Forelimb muscle (tissue), 1 donor: ENCODE measurements around the gene LGALS4. TPM values are rescaled to one million over a fixed set of nuclear protein-coding genes. Genes with fewer than 3 reads are reported as not detected.
"Not testable (repeated sequence)": the region's sequence is repeated elsewhere in the genome, so short reads cannot be mapped to it uniquely, and the experiment has no call there.

Source experiments
- DNase-seq: peaks from one replicate; pipeline ENCODE4 v3.0.0-alpha.2; 2013; ENCODE audit warnings: low read depth
- polyA plus RNA-seq: library from polyadenylated mRNA; unstranded; fragments of 120-200 nt; gene quantifications from one replicate; pipeline ENCODE4 v1.2.1, GENCODE V29; 2013; ENCODE audit not compliant: insufficient read length

The LGALS4 gene
- polyA plus RNA-seq, 1 donor, result 0.99 TPM

DNA sequence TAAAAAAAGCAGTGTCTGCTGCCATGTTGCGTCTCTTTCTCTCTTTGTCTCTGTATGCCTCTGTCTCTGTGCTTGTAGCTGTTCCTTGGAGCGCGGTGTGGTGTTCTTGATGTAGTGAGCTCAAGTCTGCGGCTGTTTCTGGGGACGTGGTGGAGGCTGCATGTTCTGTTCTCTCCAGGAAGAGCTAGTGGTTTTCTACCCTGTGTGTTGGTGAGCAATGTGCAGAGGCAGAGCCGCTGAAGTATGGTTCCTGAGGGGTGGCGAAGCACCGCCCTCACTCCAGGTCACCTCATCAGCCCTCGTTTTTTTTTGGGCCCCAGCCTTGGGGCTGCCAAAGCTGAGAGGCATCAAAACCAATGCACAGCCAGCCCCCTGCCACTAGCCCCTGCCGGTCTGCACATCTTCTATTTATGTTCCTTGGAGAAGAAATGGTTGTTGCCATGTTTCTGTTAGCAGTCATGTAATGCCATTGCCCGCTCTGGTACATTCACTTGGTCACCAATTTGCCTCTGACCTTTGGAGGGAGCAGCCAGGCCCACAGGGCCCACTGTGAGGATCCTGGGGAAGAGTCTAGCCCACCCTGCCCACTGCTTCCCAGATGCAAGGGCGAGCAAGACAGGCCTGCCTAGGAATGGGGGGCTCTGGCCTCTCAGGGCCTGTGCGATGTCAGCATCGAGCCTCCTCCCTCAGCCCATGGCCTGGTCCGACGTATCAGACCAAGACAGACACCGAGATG lies 29.9 kb upstream of the LGALS4 start:
- DNase-seq, result no peak

DNA sequence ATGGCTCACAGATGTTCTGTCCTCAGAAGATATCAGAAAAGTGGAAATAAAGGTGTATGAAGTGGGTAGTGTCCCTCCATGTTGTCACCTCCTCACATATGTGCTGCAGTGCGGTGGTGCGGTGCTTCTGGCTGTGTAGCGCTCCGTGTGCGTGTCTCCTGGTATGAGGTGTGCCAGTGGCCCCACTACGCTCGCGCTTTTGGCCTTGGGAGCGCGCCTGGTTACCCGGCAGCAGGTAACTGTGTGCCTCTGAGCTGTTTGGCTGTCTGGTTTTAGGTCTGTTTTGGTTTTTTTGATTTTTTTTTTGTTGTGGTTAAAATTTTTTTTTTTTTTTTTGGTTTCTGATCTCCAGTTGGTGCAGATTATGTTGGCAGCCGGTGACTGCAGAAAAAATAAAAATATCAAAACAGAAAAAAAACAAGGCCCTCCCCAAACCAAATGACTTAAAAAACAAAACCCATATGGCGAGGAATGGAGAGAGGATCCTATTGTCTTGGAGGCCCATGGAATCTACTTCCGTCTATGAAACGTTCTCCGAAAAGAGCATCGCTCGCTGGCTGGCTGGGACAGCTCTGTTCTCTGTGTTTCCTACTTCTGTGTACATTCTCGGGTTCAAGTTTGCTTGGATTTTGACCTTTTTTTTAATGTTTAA lies 29.2 kb upstream of the LGALS4 start:
- DNase-seq, result no peak

GRCh38 chr19:38841180-38841766 lies 28.5 kb upstream of the LGALS4 start:
- no peak for DNase-seq

DNA sequence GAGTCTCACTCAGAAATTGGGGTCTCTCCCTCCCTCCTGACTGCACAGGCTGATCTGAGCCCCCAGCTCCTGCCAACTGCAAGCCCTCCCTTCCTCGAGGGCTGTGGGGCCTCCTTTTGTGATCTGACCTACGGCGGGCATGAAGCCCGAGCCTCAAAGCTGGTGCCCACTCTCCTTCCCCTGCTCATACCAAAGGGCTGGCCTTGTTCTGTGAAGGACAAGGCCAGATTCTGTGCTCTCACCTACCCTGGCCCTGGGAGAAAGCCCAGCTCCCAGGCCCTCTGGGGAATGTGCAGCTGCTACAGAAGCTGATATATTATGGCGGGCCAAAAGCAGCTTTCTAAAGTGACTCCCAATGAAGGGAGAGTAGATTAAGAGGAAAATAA lies 27.8 kb upstream of the LGALS4 start:
- DNase-seq, result no peak

GRCh38 chr19:38839816-38840582 lies 27.3 kb upstream of the LGALS4 start:
- DNase-seq, result no peak

GRCh38 chr19:38838986-38839761 lies 26.4 kb upstream of the LGALS4 start:
- no peak for DNase-seq

DNA sequence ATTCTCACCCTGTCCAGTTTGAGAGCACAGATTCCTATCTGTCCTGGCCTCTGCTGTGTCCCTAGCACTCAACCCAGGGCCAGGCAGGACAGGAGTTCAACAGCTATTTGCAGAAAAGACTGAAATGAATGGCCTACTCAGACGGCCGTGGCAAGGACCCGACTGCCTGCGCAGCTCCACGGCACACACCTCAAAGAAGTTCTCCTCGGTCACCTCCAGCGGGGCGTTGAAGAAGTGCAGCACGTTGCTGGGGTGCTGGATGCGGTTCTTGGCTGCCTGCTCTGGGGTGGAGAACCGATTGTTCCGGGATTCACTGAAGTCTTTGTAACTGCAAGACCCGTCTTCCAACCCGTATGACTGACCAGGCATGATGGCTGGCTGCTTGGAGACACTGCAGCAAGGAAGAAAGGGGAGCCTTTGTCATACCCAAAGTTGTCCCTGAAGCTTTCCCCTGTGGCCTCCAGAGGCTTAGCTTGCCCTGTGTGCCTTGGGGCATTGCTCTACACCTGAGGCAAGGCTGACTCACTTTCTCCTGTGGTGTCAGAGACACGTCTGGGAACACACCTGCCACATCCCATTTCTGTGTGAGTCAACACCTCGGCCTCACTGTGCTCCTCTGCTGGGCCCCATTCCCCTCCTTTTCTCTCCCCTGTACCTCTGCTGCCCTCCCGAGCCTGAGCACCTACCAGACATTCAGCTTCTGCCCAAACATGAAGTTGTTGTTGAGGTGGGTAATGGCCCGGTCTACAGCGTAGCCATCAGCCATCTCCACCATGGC lies 25.7 kb upstream of the LGALS4 start:
- DNase-seq, result no peak

DNA sequence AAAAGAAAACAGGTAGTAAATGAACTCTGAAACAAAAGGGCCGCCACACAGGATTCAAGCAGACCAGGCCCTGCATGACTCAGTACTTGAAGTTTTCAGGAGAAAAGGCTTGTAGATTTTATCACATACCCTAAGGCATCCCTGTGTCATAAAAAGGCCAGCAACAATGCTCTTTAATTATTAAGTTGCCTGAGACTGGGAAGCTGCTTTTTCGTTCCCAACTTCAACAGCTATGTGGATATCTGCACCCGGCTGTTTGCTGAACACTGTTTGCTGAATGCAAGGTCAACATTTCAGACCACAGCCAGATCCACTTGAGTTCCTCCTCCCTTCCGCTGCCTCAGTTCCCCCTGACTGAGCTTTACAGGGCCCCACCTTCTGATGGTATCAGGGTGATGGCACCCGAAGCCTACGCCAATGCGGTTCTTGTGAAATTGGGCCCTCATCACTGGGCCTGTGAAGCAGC lies 24.9 kb upstream of the LGALS4 start:
- DNase-seq, result no peak

- no peak for DNase-seq
Measured at GRCh38 chr19:38836983-38837626, 24.4 kb upstream of the LGALS4 start.

GRCh38 chr19:38836159-38836982 lies 23.6 kb upstream of the LGALS4 start:
- DNase-seq, result no peak

- DNase-seq, result no peak
Measured at GRCh38 chr19:38834590-38834989, 21.8 kb upstream of the LGALS4 start.

DNA sequence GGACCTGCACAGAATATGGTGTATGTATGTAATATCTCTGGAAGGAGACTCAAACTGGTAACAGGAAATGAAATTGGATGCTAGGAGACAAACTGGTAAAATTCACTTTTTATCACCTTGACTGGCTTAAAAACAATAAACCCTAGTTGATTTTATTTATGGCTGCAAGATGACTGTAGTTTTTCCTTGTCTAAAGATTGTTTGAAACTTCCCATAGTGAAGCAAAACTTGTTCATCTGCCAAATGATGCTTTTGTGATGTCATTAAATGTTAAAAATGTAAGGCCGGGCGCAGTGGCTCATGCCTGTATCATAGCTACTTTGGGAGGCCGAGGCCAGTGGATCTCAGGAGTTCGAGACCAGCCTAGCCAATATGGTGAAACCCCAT lies 21.4 kb upstream of the LGALS4 start:
- no peak for DNase-seq

- no peak for DNase-seq
Measured at GRCh38 chr19:38833092-38833425, 20.3 kb upstream of the LGALS4 start.

DNA sequence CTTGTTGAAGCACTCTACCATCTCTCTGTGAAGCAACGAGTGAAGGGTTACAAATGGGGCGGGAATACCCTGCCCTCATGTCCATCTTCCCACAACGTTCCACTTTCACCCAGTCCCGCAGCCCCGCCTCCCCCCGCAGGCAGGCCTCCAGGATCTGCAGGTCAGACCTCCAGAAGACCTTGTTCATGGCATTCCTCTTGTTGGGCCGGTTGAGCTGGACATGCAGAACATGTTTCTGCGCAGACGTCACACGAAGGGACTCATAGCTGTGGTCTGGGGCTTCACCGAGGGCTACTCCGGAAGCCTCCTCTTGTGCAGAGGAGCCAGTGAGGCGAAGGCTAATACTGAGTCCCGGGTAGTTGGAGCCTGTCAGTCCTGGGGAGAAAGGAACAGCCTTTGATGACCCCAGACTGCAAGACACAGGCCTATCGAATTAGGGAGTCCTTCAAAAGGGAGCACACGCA lies 18.4 kb upstream of the LGALS4 start:
- no peak for DNase-seq

- DNase-seq, result no peak
Measured at GRCh38 chr19:38830039-38830733, 17.4 kb upstream of the LGALS4 start.

DNA sequence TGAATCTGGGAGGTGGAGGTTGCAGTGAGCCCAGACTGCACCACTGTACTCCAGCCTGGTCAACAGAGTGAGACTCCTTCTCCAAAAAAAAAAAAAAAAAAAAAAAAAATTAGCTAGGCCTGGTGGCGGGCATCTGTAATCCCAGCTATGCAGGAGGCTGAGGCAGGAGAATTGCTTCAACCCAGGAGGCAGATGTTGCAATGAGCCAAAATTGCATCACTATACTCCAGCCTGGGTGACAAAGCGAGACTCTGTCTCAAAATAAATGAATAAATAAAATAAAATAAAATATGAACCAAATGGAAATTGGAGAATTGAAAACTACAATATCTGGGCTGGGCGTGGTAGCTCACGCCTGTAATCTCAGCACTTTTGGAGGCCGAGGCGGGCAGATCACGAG lies 16.5 kb upstream of the LGALS4 start:
- DNase-seq, result not testable (repeated sequence)

GRCh38 chr19:38826856-38827551 lies 14.3 kb upstream of the LGALS4 start:
- no peak for DNase-seq

GRCh38 chr19:38825936-38826335 lies 13.2 kb upstream of the LGALS4 start:
- DNase-seq, result not testable (repeated sequence)
